NOMO-1 (cell line): ENCODE measurements around the gene GAB3.
"Not testable (repeated sequence)": the region's sequence is repeated elsewhere in the genome, so short reads cannot be mapped to it uniquely, and the experiment has no call there.

ENCODE experiments used
- DNase-seq, 2 experiments: peaks; one replicate each; lab custom pipeline; 2025; ENCODE audit not compliant: unreplicated experiment in 2 of 2; lab: John Stamatoyannopoulos, UW

The GAB3 gene

DNA sequence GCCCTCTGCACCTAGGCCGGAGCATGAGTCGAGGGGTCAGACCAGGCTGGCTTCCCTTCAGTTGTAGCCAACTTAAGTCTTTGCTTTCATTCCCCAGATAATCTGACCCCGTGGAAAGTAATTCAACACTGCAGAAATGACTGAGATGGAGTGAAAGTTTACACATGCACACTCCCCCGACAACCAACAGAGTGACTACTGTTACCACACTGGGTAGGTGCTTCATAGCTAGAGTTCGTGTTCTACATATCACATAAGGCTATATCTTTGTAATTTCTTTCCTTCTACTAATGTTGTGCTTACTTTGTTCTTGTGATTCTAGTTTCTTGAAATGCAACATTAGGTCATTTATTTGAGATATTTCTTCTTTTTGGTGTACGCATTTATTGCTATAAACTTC is 90.3 kb downstream of the GAB3 start:
- DNase-seq = no peak

DNA sequence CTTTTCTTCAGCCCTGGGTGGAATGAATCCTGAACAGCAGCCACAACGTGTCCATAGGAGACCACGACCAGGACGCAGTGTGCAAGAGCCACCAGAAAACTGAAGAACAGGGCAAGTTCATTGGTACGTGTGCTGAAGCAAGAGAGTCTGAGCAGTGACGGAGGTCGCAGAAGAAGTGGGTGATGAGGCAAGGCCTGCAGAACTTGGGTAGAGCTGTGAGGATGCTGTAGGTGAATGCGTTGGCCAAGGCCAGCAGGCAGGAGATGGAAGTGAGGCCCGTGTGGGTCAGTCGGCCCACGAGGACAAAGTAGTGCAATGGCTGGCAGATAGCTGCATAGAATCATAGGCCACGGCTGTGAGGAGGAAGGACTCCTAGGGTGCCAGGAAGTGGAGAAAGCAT is 91.9 kb downstream of the GAB3 start:
- no peak for DNase-seq

DNA sequence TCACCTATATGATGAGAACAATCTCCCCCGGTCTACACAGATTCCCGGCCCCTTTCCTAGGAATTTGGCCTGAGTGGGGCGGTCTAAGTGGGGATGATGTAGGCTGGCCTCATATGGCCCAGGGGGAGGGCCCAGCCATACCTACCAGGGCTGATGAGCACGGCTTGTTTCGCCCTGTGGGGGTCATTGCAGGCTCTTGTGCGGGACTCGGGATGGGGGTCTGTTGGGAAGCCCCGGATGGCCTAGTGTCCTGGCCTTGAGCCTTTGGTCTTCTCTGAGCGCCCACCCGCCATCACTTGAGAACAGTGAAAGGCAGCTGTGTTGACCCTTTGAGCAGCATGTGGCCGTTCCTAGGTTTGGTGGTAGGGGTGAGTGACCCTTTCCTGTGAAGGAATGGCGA is 92.7 kb downstream of the GAB3 start:
- DNase-seq = no peak

DNA sequence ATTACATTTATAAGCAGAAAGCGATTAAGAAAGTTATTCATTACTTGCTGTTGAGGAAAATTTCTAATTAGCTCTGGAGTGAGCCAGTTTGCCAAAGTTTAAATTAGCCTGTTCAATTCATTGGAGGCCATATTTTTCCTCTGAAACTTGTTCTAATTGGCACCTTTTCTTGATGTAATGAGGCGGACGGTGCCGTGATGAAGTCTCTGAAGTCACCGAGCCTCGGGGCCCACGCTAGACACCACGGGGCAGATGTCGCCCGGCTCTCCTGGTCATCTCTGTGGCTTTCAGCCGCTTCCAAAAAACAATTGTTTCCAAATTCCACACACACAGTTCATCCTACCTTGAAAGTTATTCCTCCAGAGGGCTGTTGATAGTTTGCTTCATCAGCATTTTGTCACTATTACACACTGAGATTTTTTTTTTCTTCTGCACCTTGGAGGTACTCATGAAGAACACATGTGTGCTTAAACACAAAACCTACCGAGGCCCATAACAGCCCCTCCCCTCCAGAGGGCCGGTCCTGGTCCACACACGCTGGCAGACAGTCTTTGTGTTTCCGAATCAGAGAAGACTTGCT is 93.6 kb downstream of the GAB3 start:
- DNase-seq = no peak

DNA sequence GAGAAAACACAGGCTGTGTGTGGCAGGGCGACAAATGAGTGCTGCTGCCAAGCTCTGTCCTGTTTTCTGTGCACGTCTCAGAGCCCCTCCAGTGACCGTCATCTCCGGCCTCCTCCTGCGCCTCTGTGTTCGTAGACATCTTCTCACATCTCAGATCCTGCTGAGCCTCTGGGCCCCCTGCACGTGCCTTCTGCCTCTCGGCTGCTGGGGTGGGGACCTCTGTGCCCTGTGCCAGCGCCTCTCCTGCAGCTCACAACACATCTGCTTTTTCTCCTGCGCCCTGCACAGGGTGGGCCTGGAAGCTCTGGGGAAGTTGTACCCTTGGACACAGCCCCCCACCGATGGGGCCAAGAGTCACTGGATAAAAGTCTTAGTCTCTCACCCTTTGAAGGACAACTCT is 95.1 kb downstream of the GAB3 start:
- DNase-seq = no peak

DNA sequence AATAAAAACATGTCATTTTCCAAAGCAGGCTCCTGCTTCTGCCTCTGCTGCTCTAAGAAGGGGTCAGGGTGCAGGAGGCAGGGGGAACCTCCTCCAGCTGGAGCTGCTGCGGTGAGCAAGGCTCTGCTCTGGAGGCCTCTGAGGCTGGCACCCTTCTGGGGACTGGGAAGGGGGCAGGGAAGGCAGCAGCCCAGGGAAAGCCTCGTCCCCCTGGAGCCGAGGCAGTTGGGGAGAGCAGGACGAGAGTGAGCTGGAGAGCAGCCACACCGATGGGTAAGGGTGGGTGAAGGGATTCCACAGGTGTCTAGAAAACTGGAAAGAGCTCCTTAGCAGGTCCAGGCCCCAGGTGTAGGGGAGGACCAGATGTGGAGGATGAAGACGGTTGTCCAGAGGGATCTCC is 95.5 kb downstream of the GAB3 start:
- no peak for DNase-seq

DNA sequence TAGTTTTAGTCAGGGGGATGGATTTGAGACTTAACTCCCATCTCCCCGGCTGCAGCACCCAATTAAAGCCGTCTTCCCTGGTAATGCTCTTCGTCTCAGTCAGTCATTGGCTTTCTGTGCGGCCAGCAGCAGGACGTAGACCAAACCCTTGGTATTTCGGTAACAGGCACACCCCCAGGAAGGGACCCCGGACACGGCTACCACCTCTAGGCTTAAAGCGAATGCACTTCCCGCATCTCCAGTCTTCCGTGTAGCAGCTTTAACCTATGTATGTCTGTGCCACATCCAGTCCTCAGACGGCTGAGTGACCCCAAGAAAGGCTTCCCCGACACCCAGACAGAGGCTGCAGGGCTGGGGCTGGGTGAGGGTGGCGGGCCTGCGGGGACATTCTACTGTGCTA is 96.0 kb downstream of the GAB3 start:
- no peak for DNase-seq

DNA sequence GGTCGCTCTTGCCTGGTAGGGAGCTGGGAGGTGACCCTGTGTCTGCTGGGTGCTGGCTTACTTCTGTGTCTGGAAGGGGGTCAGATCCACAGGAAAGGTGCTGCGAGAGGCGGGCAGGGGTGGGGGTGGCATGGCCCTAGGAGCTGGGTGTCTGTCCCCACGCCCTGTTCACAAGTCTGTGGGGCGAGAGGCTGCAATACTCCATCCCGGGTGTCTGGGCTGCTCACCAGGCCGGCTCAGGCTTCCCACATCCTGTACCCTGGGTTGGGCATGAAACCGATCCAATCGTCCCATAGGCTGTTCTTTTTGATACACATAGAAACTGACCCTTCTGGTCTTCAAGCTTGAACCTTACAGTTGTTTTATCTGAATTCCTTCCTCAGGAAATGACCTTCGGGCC is 96.5 kb downstream of the GAB3 start:
- DNase-seq = no peak

DNA sequence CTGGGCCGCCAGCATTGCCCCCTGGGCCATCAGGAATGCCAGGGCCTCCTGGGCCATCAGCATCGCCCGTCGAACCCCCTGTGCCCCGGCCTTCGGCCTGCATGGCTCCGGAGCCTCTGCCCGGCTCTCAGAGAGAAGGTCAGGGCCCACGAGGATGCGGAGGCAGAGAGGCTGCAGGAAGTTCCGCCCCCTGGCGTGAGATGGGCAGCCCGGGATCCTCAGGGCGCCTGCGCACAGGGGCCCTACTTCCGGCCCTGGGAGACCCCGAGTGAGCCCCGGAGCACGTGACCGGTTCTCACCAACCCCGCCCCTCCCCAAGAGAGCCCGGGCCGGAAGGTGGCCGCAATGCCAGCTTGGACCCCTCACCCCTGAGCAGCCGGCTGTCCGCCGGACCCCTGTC is 97.5 kb downstream of the GAB3 start, which contains the start of gene CTAG2:
Gene CTAG2 (minus strand): TSS at position 167 of the 400 bp plus-strand sequence. CDS start 64 bp downstream, at position 103.
- DNase-seq = not testable (repeated sequence)

DNA sequence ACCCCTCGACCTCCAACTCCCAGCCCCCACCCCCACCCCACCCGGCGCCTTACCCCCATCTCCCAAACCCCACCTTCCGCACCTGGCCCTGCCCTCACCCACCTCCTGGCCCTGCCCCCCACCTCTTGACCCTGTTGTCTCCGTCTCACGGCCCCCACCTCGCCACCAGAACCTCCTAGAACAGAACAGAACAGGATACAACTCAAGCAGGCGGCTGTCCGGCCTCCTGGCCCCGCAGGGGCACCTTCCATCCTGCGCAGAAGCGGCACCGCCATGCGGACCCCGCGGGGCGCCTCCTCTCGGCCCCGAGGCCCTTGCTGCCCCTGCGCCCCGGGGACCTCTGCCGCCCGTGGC is 97.9 kb downstream of the GAB3 start:
- DNase-seq = no peak

DNA sequence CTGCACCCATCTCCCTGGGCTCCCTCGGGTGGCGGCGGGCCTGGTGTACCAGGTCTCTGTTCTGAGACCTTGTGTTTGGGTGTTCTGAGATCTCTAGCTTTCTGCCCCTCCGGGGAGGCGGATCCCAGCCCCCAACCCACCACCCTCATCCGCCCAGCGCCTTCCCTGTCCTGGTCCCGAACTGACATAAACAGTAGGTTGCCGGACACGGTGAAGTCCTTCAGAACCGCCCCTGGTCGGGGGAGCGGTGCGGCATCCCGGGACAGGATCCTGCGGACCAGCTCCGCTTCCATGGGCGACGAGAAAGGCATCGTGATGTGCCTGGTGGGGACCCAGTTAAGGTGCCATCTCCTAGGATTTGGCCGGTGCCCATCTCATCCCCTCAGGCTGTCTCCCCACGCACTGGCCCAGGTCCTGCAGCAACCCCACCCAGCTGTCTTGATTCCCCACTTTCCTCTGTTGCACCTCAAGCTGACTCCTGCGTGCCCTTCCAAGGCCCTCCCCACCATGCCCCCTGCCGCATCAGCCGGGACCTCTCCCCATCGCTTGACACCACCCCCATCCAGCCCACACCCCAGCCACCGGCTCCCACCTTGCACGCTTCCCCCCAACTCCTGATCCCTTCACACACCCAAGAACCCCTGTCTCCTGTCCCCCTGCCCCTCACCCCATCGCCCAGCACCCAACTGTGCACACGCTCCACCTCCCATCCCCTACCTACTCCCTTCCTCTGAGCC is 98.4 kb downstream of the GAB3 start:
- no peak for DNase-seq

DNA sequence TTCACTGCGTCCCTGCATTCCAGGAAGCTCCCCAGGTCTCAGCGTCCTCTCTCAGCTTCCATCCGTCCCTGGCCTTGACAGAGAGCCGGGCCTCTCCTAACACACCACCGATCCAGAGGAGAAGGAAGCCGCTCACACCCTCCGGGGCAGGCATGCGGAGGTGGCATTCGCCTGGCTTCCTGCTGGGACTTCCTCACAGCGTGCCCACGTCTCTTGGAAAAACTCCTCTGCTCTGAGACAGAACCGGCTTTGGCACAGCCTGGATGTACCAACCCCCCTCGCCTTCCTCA is 100.7 kb downstream of the GAB3 start:
- no peak for DNase-seq

DNA sequence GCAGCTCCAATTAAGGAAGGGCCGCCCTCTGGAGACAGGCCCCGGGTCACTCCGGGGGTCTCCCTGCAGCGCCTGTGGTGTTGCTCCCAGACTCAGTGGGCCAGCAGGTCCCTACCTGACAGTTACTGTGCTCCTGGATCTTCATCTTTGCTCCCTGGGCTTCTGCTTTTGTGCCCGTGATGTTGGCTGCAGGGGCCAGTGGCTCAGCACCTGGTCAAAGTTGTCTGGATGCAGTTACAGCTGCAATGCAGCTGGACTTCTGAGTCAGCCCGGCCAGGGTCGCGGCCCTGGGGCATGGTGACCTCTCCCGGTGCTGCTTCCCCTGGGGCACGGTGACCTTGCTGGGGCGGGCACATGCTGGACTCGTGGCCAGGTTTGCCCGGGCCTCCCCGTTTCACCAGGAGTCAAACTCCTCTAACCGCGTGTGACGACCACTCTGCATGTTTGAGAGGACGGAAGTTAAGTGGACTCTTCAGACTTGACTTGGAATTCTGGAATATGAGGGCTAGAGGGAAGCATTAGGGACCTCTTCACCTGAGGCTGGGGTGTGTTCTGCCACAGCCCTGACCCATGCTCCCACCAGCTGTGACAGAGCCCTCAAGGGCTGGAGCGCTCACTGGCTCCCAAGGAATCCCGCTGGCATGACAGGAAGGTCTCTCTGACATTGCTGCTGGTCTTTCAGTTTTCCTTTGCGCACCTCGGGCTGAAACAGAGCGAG is 101.2 kb downstream of the GAB3 start:
- no peak for DNase-seq

DNA sequence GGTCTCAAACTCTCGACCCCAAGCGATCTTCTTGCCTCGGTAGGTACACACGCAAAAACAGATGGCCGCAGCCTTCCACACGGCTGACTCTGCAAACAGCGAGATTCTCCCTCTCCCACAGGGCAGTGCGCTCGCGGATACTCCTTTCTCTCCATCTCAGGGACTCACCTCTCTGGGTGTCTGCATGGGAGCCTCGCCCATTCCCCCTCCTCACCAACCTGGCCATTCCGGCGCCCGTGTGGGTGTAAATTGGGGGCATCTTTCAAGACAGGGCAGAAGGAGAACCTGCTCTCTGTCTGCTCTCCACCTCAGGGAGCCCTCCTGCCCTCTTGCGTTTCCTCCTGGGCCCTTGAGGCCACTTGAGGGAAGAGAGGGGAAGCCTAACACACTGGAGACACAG is 101.9 kb downstream of the GAB3 start:
- DNase-seq = no peak

DNA sequence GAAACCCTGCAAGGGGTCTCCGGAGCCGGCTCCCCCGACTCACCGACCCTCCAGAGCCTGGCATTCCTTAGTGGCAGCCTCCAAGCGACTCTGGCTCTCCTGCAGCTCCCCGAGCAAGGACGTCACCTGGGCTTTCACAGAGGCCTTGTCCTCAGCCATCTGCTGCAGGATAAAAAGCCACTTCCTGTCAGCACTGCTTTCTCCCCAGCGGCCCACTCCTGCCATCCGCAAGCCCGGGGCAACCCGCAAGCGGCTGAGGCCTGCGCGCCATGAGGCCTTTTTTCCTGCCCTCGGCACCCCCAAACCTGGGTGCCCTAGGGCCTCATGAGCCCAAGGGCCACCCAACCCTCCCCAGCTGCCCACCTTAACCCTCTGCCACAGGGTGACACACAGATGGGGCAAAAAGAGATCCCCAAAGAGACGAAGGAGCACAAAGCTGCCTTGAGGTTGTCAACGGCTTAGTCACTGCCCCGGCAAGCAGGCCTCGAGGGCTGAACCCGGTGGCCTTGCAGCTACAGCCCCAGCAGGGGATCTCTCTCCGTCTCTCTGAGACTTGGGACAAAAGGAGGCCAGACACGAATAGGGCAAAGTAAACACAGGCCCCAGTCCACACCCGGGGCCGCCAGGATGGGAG is 105.0 kb downstream of the GAB3 start:
- DNase-seq = not testable (repeated sequence)

DNA sequence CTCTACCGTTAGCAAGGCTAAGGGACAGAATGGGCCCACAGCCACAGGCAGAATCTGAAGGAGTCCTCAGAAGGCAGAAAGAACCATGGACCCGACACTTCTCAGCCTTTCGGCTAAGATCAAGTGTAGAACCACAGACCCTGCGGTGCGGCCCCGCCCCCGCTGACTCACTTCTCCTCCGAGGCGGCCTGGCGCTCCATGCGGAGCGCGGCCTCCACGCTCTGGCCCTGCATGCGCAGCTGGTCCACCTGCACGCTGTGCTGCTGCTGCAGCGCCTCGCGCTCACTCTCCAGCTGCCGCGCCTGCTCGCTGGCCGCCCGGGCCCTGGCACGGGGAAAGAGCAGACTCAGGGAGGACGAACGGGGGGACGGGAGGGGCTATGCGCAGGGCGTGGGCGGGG is 107.2 kb downstream of the GAB3 start:
- not testable (repeated sequence) for DNase-seq

DNA sequence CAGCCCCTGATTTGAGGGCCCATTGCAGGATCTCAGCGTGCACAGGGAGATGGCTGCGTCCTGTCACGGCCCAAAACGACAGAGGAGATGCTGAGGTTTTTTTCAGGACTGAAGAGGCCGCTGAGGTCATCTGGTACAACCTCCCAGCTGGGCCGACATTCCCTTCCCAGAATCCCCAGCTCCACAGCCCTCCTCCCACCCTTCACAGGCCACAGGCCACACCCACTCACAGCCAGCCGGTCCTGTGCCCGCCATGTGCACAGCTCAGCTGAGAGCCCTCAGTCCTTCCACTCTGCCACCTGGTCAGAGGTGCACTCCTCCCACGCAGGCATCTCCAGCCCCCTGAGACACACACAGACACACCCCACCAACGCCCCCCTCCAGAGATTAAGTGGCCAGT is 109.1 kb downstream of the GAB3 start:
- not testable (repeated sequence) for DNase-seq

DNA sequence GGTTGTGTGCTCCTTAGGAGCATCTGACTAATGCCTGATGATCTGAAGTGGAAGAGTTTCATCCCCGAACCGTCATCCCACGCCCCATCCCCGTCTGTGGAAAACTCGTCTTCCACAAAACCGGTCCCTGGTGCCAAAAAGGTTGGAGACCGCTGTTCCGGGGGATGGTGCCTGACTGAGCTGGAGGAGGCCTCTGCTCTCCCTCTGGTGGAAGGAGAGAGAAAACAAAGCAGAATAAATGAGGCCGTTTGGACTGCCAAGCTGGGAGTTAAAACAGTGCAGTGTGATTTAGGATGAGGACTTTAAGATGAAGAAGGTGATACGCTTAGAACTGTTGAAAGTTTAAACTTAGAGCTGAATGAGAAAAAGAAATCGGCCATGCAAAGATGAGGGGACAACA is 117.2 kb downstream of the GAB3 start:
- DNase-seq = not testable (repeated sequence)

DNA sequence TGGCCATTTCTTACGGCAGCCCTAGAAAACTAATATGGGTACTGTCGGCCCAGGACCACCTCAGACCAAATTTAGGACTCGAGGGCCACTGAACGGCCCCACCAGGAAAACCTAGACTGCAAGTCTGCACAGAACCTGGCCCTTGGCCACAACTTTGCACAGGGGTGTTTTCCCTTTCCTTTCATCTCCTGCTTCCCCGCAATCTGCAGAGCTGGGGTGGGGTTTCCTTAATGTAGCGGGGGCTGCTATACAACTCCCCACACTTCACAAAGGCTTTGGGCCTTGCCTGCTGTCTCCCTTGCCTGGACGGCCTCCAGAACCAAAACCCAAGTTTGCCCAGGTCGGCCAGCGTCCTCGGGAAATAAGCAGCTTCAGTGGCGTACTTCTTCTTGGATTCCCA is 119.9 kb downstream of the GAB3 start:
- DNase-seq = not testable (repeated sequence)

DNA sequence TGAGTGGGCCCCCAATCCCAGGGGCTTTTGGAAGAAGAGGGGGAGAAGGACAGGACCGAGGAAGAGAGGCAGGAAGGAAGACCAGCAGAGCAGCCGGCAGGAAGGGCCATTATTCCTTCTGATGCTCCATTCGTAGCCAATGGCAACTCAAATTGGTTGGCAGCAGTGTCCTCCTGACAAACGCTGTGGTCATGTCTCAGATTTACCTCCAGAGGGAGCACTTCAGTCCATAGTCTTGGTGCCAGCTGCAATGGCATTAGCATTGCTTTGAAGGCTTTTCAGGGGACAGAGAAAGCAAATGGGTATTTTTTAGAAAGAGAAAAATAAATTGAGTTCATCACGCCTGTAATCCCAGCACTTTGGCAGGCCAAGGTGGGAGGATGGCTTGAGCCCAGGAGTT is 121.9 kb downstream of the GAB3 start:
- DNase-seq = not testable (repeated sequence)
